Measurements from ENCODE around the gene FAM47E.
"Not testable (repeated sequence)": the region's sequence is repeated elsewhere in the genome, so short reads cannot be mapped to it uniquely, and the experiment has no call there.

Gene FAM47E

GRCh38 chr4:76232681-76233080 lies 18.8 kb upstream of the FAM47E start:
- DNase-seq, result no peak

- no peak for DNase-seq
Measured at GRCh38 chr4:76233083-76233482, 18.4 kb upstream of the FAM47E start.

GRCh38 chr4:76233529-76233928 lies 18.0 kb upstream of the FAM47E start:
- no peak for DNase-seq

- DNase-seq, result peak in 1 of 2 donors; percentile 8
Measured at GRCh38 chr4:76233967-76234678, 17.4 kb upstream of the FAM47E start.

- no peak for DNase-seq
Measured at GRCh38 chr4:76234679-76235044, 16.9 kb upstream of the FAM47E start.

- no peak for DNase-seq
Measured at GRCh38 chr4:76235407-76235806, 16.1 kb upstream of the FAM47E start.

GRCh38 chr4:76235915-76236314 lies 15.6 kb upstream of the FAM47E start:
- DNase-seq, result no peak

- DNase-seq, result no peak
Measured at GRCh38 chr4:76238236-76238635, 13.3 kb upstream of the FAM47E start.

GRCh38 chr4:76238701-76239100 lies 12.8 kb upstream of the FAM47E start:
- no peak for DNase-seq

GRCh38 chr4:76240236-76240635 lies 11.3 kb upstream of the FAM47E start:
- DNase-seq, result no peak

- DNase-seq, result not testable (repeated sequence)
Measured at GRCh38 chr4:76243877-76244276, 7.6 kb upstream of the FAM47E start.

GRCh38 chr4:76246025-76246424 lies 5.5 kb upstream of the FAM47E start:
- no peak for DNase-seq

- DNase-seq, result no peak
Measured at GRCh38 chr4:76246852-76247251, 4.7 kb upstream of the FAM47E start.

GRCh38 chr4:76250962-76251361 lies 559 bp upstream of the FAM47E start:
- no peak for DNase-seq

- no peak for DNase-seq
Measured at GRCh38 chr4:76252271-76252653, 741 bp downstream of the FAM47E start.

- no peak for DNase-seq
Measured at GRCh38 chr4:76253511-76253910, 2.0 kb downstream of the FAM47E start.

GRCh38 chr4:76256032-76256431 lies 4.5 kb downstream of the FAM47E start:
- DNase-seq, result no peak

- DNase-seq, result no peak
Measured at GRCh38 chr4:76256968-76257367, 5.4 kb downstream of the FAM47E start.

GRCh38 chr4:76257824-76258223 lies 6.3 kb downstream of the FAM47E start:
- DNase-seq, result no peak

GRCh38 chr4:76260571-76260970 lies 9.1 kb downstream of the FAM47E start:
- no peak for DNase-seq

GRCh38 chr4:76265631-76266218 lies 14.2 kb downstream of the FAM47E start:
- DNase-seq, result no peak

- DNase-seq, result no peak
Measured at GRCh38 chr4:76266627-76267026, 15.1 kb downstream of the FAM47E start.

- DNase-seq, result no peak
Measured at GRCh38 chr4:76267811-76268210, 16.3 kb downstream of the FAM47E start.

GRCh38 chr4:76270244-76271175 lies 19.0 kb downstream of the FAM47E start:
- no peak for DNase-seq
